Natural killer cell (primary cell): ENCODE results near the gene SORCS2. TPM values are rescaled to one million over a fixed set of nuclear protein-coding genes. Genes with fewer than 3 reads are reported as not detected.

Source experiments
- ATAC-seq, 3 donors: fragments of 150-1000 bp in 2 of 3; fragments of 200-7000 bp in 1 of 3; cut with Tn5 transposase; 1 replicate in 1 of 3; 2 replicates in 2 of 3; pipeline ENCODE4 v1.10.0; 2021; ENCODE audit warnings: mild to moderate bottlenecking in 2 of 3, moderate library complexity in 2 of 3
- DNase-seq, 2 donors: peaks; one replicate each; pipeline versions ENCODE4 v3.0.0 to v3.0.0-alpha.2; 2013 to 2021; ENCODE audit warnings: mixed read lengths in 1 of 2
- H3K27ac ChIP-seq: one replicate; pipeline ENCODE4 v1.5.1; 2013; ENCODE audit warnings: mild to moderate bottlenecking, low read length
- H3K27me3 ChIP-seq: one replicate; pipeline ENCODE4 v1.6.1; 2013; ENCODE audit warnings: low read length; ENCODE audit not compliant: control insufficient read depth, insufficient read depth
- H3K36me3 ChIP-seq: one replicate; pipeline ENCODE4 v1.6.1; 2013; ENCODE audit warnings: low read length; ENCODE audit not compliant: control insufficient read depth, insufficient read depth
- H3K4me1 ChIP-seq: one replicate; pipeline ENCODE4 v1.6.1; 2013; ENCODE audit warnings: low read length; ENCODE audit not compliant: control insufficient read depth, insufficient read depth
- H3K4me3 ChIP-seq: one replicate; pipeline ENCODE4 v1.5.1; 2013; ENCODE audit warnings: low read length
- H3K9me3 ChIP-seq: one replicate; pipeline ENCODE4 v1.6.1; 2013; ENCODE audit warnings: low read length; ENCODE audit not compliant: control insufficient read depth, insufficient read depth
- H3K27ac Mint-ChIP-seq, 2 donors: one replicate each; pipeline ENCODE4 v1.8.0; 2022; ENCODE audit warnings: mild to moderate bottlenecking in 2 of 2, mixed read lengths in 2 of 2, moderate library complexity in 1 of 2
- H3K27me3 Mint-ChIP-seq, 2 donors: one replicate each; pipeline ENCODE4 v1.8.0; 2022; ENCODE audit warnings: low read depth in 2 of 2, mixed read lengths in 2 of 2
- H3K36me3 Mint-ChIP-seq: one replicate; pipeline ENCODE4 v1.8.0; 2022; ENCODE audit warnings: mixed read lengths
- H3K4me1 Mint-ChIP-seq, 2 donors: one replicate each; pipeline ENCODE4 v1.8.0; 2022; ENCODE audit warnings: mixed read lengths in 2 of 2
- H3K4me3 Mint-ChIP-seq: one replicate; pipeline ENCODE4 v1.8.0; 2022; ENCODE audit warnings: mild to moderate bottlenecking, moderate library complexity, mixed read lengths
- H3K9me3 Mint-ChIP-seq, 2 donors: one replicate each; pipeline ENCODE4 v1.8.0; 2022; ENCODE audit warnings: mixed read lengths in 2 of 2
- WGBS: methylation state at CpG from one replicate; pipeline ENCODE4 v1.1.7; 2013; ENCODE audit warnings: missing lambda C conversion rate; ENCODE audit not compliant: insufficient coverage; 5-methylcytosine and 5-hydroxymethylcytosine counted together
- intact Hi-C: fragments of 100-400 bp; cut with micrococcal nuclease; formaldehyde crosslinking; loops from one replicate; pipeline ENCODE4 v1.14.2; 2022
- total RNA-seq, 4 donors: library from RNA; stranded (reverse); fragments of 120-200 nt in 1 of 4; gene quantifications; one replicate each; pipeline versions ENCODE4 v1.2.3 to v1.2.4, GENCODE V29; 2013 to 2022
- TF ChIP-seq, protein P1 (sequence below): fragments of 200-600 bp; IDR thresholded peaks from one replicate; pipeline ENCODE4 v1.8.0; 2022; ENCODE audit warnings: antibody characterized with exemption

The SORCS2 gene
- total RNA-seq, 3 donors from 2014 or later (not counting 1 experiment from before 2014, with no cell fraction given) = 1.2 to 2.5 (median 1.4) TPM

- Mint-ChIP-seq H3K4me1 (peaks cover 23 to 39% of the 10 kb centered on the region in 2 donors), H3K36me3 (no peaks in the 10 kb centered on the region), H3K27me3 (peaks cover 22 to 24% of the 10 kb centered on the region in 2 donors), H3K9me3 (no peaks in the 10 kb centered on the region), H3K27ac (no peak overlapping the region), H3K4me3 (no peak overlapping the region)
- 75% methylated on average over 5 of the region's 5 CpGs for WGBS
- no peak overlapping the region for H3K4me3 ChIP-seq
- H3K36me3 ChIP-seq = no peaks in the 10 kb centered on the region
- H3K27ac ChIP-seq = no peak overlapping the region
- ATAC-seq = no peak
- no peaks in the 10 kb centered on the region for H3K27me3 ChIP-seq
- TF ChIP-seq, protein P1, sequence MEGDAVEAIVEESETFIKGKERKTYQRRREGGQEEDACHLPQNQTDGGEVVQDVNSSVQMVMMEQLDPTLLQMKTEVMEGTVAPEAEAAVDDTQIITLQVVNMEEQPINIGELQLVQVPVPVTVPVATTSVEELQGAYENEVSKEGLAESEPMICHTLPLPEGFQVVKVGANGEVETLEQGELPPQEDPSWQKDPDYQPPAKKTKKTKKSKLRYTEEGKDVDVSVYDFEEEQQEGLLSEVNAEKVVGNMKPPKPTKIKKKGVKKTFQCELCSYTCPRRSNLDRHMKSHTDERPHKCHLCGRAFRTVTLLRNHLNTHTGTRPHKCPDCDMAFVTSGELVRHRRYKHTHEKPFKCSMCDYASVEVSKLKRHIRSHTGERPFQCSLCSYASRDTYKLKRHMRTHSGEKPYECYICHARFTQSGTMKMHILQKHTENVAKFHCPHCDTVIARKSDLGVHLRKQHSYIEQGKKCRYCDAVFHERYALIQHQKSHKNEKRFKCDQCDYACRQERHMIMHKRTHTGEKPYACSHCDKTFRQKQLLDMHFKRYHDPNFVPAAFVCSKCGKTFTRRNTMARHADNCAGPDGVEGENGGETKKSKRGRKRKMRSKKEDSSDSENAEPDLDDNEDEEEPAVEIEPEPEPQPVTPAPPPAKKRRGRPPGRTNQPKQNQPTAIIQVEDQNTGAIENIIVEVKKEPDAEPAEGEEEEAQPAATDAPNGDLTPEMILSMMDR = no peak
- H3K4me1 ChIP-seq = peaks cover 20% of the 10 kb centered on the region
- H3K9me3 ChIP-seq = peaks cover 4% of the 10 kb centered on the region
- intact Hi-C loops = no loop called here
- DNase-seq = no peak
Observed at GRCh38 chr4:7632971-7633370, 440.6 kb downstream of the SORCS2 start.

DNA sequence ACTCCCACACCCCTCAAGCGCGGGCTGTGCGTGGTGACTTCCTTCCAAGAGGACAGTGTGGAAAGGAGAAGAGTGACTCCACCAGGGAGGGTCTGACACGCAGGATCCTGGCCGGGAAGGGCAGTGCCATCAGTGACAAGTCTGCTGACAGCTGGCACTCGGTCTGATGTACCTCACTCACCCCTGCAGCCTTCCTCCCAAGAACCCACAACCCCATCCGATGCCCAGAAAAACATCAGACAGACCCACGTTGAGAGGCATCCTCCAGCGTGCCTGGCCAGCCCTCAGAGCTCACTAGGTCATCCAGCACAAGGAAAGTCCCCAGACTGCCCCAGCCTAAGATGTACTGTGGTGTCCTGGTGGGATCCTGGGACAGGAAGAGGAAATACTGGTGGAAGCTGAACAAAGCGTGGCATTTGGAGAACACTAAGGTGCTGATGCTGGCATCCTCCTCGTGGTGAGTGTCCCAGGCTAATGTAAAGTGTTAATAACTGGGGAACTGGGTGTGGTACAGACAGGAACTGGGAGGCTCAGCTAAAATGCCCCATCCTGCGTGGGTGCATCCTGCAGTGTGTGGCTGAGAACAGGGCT is 442.4 kb downstream of the SORCS2 start:
- 33% methylated on average over 12 of the region's 12 CpGs for WGBS
- H3K27ac ChIP-seq = no peak overlapping the region
- H3K36me3 ChIP-seq = no peaks in the 10 kb centered on the region
- Mint-ChIP-seq H3K4me1 (peaks cover 19 to 37% of the 10 kb centered on the region in 2 donors), H3K27ac (peak overlapping the region in 1 of 2 donors; percentile 64), H3K27me3 (peaks cover 22 to 24% of the 10 kb centered on the region in 2 donors), H3K9me3 (no peaks in the 10 kb centered on the region), H3K4me3 (no peak overlapping the region), H3K36me3 (no peaks in the 10 kb centered on the region)
- TF ChIP-seq, protein P1 = no peak
- H3K4me3 ChIP-seq = no peak overlapping the region
- no peaks in the 10 kb centered on the region for H3K27me3 ChIP-seq
- H3K4me1 ChIP-seq = peaks cover 36% of the 10 kb centered on the region
- DNase-seq = no peak
- intact Hi-C loops = no loop called here
- peaks cover 3% of the 10 kb centered on the region for H3K9me3 ChIP-seq
- peak in 2 of 3 donors; percentile 24 to 63 for ATAC-seq

- intact Hi-C loops = no loop called here
- peaks cover 16 to 33% of the 10 kb centered on the region in 2 donors for H3K4me1 Mint-ChIP-seq
- DNase-seq (no peak), ATAC-seq (no peak)
- TF ChIP-seq, protein P1 = no peak
- H3K27me3 ChIP-seq = no peaks in the 10 kb centered on the region
- no peak overlapping the region for H3K27ac ChIP-seq
- peak overlapping the region; percentile 19 for H3K4me3 Mint-ChIP-seq
- H3K27me3 Mint-ChIP-seq = peaks cover 20 to 23% of the 10 kb centered on the region in 2 donors
- H3K36me3 ChIP-seq = no peaks in the 10 kb centered on the region
- no peak overlapping the region for H3K27ac Mint-ChIP-seq
- WGBS = 76% methylated on average over 25 of the region's 25 CpGs
- no peaks in the 10 kb centered on the region for H3K9me3 Mint-ChIP-seq
- no peaks in the 10 kb centered on the region for H3K36me3 Mint-ChIP-seq
- H3K4me3 ChIP-seq = no peak overlapping the region
- H3K4me1 ChIP-seq = peaks cover 36% of the 10 kb centered on the region
- no peaks in the 10 kb centered on the region for H3K9me3 ChIP-seq
Observed at GRCh38 chr4:7635445-7636239, 443.3 kb downstream of the SORCS2 start.
